Effector memory CD8-positive, alpha-beta T cell (primary cell): ENCODE data around the gene CDK14.

Experiments used
- ATAC-seq: fragments of 150-1000 bp; cut with Tn5 transposase; replicated peaks from 2 replicates; pipeline ENCODE4 v1.10.0; 2021; ENCODE audit warnings: mild to moderate bottlenecking, moderate library complexity
- DNase-seq, 3 experiments: peaks; one replicate each; pipeline ENCODE4 v3.0.0; 2021
- H3K27ac Mint-ChIP-seq, 2 donors: one replicate each; pipeline ENCODE4 v1.8.0; 2022; ENCODE audit warnings: mild to moderate bottlenecking in 2 of 2, mixed read lengths in 2 of 2, moderate library complexity in 2 of 2
- H3K27me3 Mint-ChIP-seq, 2 donors: one replicate each; pipeline ENCODE4 v1.8.0; 2022; ENCODE audit warnings: mixed read lengths in 2 of 2
- H3K36me3 Mint-ChIP-seq: one replicate; pipeline ENCODE4 v1.8.0; 2022; ENCODE audit warnings: mild to moderate bottlenecking, moderate library complexity, mixed read lengths; ENCODE audit not compliant: insufficient read depth
- H3K4me1 Mint-ChIP-seq, 2 donors: one replicate each; pipeline ENCODE4 v1.8.0; 2022; ENCODE audit warnings: low read depth in 2 of 2, mixed read lengths in 2 of 2
- H3K4me3 Mint-ChIP-seq, 2 donors: one replicate each; pipeline ENCODE4 v1.8.0; 2022; ENCODE audit warnings: mild to moderate bottlenecking in 2 of 2, mixed read lengths in 2 of 2, moderate library complexity in 2 of 2
- H3K9me3 Mint-ChIP-seq, 2 donors: one replicate each; pipeline ENCODE4 v1.8.0; 2022; ENCODE audit warnings: mixed read lengths in 2 of 2

Gene CDK14

DNA sequence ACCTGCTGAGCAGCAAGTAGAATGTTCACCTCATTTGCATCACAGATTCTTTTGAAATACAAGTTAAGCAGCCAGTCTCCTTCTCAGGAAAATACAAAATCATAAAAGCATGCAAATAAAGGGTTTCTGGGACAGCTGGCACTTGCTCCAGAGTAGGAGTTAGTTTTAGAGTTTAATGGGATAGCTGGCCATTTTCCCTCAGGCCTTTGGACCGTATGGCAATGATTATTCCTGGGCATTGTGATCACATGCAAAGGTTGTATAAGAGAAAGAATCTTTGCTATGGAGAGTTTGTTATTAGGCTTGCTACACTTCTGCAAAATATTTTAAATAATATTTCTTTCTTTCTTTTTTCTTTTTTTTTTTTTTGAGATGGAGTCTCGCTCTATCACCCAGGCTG lies 240.8 kb downstream of the CDK14 start:
- Mint-ChIP-seq H3K4me3 (no peak overlapping the region), H3K27ac (no peak overlapping the region), H3K36me3 (no peaks in the 10 kb centered on the region), H3K27me3 (no peaks in the 10 kb centered on the region), H3K4me1 (no peaks in the 10 kb centered on the region), H3K9me3 (peaks cover 15 to 18% of the 10 kb centered on the region in 2 donors)
- no peak for DNase-seq
- ATAC-seq = no peak

DNA sequence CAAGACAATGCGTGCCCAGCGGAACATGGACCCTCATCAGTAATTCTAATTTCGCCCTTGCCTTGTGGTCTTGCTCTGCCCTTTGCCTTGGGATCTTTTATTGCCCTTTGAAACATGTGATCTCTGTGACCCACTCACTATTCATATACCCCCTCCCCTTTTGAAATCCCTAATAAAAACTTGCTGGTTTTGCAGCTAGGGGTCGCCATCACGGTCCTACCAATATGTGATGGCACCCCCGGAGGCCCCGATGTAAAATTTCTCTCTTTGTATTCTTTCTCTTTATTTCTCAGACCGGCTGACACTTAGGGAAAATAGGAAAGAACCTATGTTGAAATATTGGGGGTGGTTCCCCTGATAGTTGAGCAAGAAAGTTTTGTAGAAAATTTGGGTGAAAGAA lies 242.7 kb downstream of the CDK14 start:
- Mint-ChIP-seq H3K36me3 (no peaks in the 10 kb centered on the region), H3K4me1 (no peaks in the 10 kb centered on the region), H3K27ac (no peak overlapping the region), H3K27me3 (no peaks in the 10 kb centered on the region), H3K9me3 (peaks cover 15 to 17% of the 10 kb centered on the region in 2 donors), H3K4me3 (no peak overlapping the region)
- DNase-seq (no peak), ATAC-seq (no peak)

DNA sequence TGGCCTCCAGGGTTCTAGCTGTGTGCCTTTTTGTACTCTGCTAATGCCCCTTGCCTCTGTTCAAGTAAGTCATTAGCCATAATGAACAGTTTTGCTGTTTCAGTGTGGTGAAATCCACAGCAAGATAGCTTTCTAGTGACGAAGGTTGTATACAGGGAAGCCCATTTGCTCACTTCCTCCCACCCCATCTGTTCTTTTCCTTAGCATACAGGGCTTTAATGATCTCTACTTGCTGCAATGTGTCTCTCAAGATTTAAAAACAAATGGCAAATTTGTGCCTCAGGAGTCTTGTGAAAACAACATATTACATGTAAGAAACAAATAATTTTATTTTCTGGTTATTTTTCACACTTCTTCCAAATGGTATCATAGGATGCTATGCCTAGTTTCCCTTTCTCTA lies 243.2 kb downstream of the CDK14 start:
- Mint-ChIP-seq H3K36me3 (no peaks in the 10 kb centered on the region), H3K9me3 (peaks cover 11 to 15% of the 10 kb centered on the region in 2 donors), H3K4me3 (no peak overlapping the region), H3K27me3 (no peaks in the 10 kb centered on the region), H3K27ac (no peak overlapping the region), H3K4me1 (no peaks in the 10 kb centered on the region)
- DNase-seq = no peak
- no peak for ATAC-seq

DNA sequence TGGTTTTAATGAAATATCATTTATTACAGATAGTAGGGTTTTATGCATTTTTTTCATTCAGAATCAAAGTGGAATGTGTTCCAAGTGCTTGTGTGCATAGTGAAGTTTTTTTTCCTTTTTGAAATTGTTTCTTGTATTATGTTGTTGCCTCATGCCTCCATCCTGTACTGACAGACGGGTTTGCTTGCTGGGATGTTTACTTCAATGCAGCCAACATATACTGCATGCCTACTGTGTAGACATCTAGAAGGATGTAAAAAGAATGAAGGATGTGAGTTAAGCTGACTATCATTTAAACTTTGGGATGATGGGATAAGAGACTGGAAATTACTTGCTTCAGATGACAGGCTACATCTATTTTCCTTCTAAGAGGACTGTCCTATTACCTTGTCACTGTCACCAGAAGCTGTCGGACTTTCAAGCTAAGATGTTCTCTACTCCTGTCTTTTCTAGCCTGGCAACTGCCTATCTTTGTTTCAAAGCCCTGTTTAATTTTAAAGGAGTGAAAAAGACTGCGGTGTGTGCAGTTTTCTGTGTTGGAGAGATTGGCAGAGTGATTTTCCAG lies 243.7 kb downstream of the CDK14 start:
- Mint-ChIP-seq H3K4me3 (no peak overlapping the region), H3K27me3 (no peaks in the 10 kb centered on the region), H3K27ac (no peak overlapping the region), H3K4me1 (no peaks in the 10 kb centered on the region), H3K9me3 (peaks cover 6 to 12% of the 10 kb centered on the region in 2 donors), H3K36me3 (no peaks in the 10 kb centered on the region)
- no peak for DNase-seq
- ATAC-seq = no peak

DNA sequence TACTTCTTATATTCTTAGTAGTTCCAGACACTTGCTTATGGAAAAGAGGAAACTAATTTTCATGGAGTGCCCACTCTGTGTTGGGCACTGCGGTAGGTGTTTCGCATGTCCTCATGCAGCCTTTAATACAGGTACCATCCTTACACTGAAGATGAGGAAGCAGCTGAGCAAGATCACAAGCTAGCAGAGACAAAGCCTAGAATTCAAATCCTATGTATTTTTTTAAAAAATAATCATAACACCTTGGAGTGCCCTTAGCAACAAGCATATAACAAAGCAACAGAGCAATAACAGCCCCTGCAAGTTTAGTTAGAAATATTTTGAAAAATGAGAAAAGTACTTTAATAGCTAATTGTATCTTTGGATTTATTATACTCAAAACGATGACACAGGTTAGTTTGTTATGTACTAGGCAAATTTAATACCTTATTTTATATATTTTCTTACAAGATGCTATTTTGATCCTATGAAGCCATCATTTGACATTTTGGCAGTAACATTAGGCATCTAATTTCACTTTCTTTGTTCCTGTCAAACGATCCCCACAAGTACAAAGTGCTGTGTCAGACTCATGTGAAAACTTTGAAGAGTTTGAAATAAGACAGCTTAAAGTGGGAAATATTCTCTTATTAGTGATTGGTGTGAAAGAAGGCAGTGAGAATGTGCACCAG lies 245.8 kb downstream of the CDK14 start:
- H3K27me3 Mint-ChIP-seq = no peaks in the 10 kb centered on the region

DNA sequence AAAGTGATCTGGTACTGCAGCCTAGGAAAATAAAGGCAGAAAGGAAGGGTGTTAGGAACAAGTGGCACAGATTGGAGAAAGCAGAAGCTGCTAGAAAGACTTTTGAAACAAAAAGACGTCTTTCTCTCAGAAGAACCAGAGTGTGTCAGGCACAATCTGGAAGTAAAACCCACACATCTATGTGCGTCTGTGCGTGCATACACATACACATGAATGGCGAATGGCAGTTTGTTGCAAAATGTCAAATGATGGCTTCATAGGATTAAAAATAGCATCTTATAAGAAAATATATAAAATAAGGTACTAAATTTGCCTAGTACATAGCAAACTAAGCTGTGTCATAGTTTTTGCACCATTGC lies 246.3 kb downstream of the CDK14 start:
- Mint-ChIP-seq H3K4me1 (no peaks in the 10 kb centered on the region), H3K27ac (no peak overlapping the region), H3K4me3 (no peak overlapping the region), H3K9me3 (peaks cover 8% of the 10 kb centered on the region in 2 donors), H3K36me3 (no peaks in the 10 kb centered on the region), H3K27me3 (no peaks in the 10 kb centered on the region)
- DNase-seq = no peak
- ATAC-seq = no peak

More for the DNA sequence above, 245.8 kb downstream of the CDK14 start:
- peaks cover 8% of the 10 kb centered on the region in 2 donors for H3K9me3 Mint-ChIP-seq
- no peaks in the 10 kb centered on the region for H3K4me1 Mint-ChIP-seq
- DNase-seq (no peak), ATAC-seq (no peak)
- H3K27ac Mint-ChIP-seq = no peak overlapping the region
- H3K4me3 Mint-ChIP-seq = no peak overlapping the region
- no peaks in the 10 kb centered on the region for H3K36me3 Mint-ChIP-seq

DNA sequence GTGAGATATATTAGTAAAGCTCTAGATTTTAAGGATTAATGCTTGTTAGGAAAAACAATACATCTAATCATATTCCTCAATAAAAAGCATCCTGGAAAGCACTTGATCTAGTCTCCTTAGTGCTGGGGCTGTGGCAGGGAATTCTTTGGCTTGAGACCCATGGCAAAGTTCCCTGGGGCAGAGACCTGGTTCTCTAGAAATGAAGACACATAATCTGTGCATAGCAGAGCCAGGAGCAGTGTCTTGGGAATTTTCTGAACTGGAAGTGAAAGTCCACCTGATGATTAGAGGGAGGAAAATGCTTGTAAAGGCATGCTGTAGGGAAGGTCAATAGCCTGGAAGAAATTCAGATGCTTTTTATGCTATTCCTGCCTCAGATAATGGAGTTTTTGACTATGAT lies 247.4 kb downstream of the CDK14 start:
- peaks cover 8 to 10% of the 10 kb centered on the region in 2 donors for H3K9me3 Mint-ChIP-seq
- no peaks in the 10 kb centered on the region for H3K27me3 Mint-ChIP-seq
- H3K27ac Mint-ChIP-seq = no peak overlapping the region
- H3K4me3 Mint-ChIP-seq = no peak overlapping the region
- no peaks in the 10 kb centered on the region for H3K4me1 Mint-ChIP-seq
- DNase-seq = no peak
- no peaks in the 10 kb centered on the region for H3K36me3 Mint-ChIP-seq
- ATAC-seq = no peak

DNA sequence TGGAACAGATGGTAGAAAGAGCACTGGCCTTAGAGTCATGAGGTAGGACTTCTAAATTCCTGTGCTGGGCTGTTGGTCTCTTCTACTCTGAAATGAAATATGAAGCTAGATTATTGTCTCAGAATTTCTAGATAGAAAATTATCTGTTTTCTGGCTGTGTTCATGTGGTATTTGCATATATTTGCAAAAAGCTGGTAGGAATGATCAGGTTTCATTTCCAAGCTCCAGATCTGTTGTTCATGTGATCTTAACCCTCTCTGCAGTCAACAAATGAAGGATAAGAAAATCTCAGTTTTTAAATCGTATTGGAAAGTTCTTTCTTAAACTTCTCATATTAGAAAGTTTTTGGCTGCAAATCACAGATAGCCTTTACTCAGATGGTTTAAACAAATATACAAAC lies 248.3 kb downstream of the CDK14 start:
- Mint-ChIP-seq H3K4me3 (no peak overlapping the region), H3K27me3 (no peaks in the 10 kb centered on the region), H3K4me1 (no peaks in the 10 kb centered on the region), H3K27ac (no peak overlapping the region), H3K36me3 (no peaks in the 10 kb centered on the region), H3K9me3 (peaks cover 7 to 8% of the 10 kb centered on the region in 2 donors)
- no peak for DNase-seq
- ATAC-seq = no peak

DNA sequence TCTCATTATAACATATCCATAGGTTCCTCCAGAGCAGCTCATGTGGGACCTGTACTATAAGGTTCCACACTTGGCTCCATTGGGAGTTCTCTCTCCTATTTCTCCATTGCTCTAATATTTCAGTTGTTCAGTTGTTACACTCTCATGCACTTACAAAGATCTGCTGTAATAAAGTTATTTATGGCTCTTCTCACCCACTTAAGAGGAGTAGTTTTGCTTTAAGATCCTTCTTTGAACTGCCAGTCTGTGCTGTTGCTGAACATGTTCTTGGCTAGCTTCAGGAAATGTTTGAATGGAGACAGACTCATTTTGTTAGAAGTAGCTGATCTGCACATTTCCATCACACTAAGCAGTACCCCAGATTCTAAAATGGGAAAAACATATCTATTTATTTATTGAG lies 250.1 kb downstream of the CDK14 start:
- no peak for ATAC-seq
- Mint-ChIP-seq H3K4me1 (no peaks in the 10 kb centered on the region), H3K9me3 (peaks cover 7 to 8% of the 10 kb centered on the region in 2 donors), H3K4me3 (no peak overlapping the region), H3K27me3 (no peaks in the 10 kb centered on the region), H3K36me3 (no peaks in the 10 kb centered on the region), H3K27ac (no peak overlapping the region)
- DNase-seq = no peak

DNA sequence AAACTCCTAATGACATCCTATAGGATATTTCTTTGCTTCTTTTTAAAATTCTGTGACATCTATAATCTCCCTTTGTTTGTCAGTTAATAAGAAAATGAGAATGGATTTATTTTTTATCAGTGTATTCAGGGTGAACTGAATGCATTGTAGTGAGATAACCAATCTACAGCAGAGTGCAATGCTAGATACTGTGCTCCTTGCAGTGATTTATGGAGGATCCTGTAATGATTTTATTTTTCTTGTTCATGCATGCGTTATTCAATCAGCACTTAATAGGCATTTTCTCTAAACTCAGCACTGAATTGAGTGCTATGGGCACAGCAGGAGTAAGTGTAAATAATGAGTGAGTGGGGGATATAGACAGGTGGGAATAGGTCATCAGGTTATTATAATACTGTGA lies 253.9 kb downstream of the CDK14 start:
- Mint-ChIP-seq H3K9me3 (peaks cover 5 to 8% of the 10 kb centered on the region in 2 donors), H3K27ac (no peak overlapping the region), H3K27me3 (no peaks in the 10 kb centered on the region), H3K4me3 (no peak overlapping the region), H3K4me1 (no peaks in the 10 kb centered on the region), H3K36me3 (no peaks in the 10 kb centered on the region)
- no peak for ATAC-seq
- DNase-seq = no peak

DNA sequence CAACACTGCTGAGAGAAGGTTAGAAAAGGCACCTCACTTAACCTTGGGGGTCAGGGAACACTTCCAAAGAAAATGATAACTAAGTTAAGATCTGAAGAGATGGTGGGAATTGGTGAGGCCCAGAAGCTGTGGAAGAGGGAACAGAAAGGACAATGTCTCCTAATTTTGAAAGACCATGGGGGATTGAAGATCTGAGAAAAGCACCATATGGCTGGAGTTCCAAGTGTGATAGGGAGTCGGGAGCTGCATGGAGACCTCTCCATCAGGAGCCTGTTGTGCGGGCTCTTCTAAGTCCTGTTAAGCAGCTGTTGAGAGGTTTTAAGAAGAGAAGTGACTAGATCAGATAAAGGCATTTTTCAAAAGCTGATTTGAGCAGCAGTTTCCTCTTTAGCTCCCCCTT lies 254.3 kb downstream of the CDK14 start:
- no peaks in the 10 kb centered on the region for H3K27me3 Mint-ChIP-seq
- no peaks in the 10 kb centered on the region for H3K36me3 Mint-ChIP-seq
- DNase-seq (no peak), ATAC-seq (no peak)
- peaks cover 5 to 8% of the 10 kb centered on the region in 2 donors for H3K9me3 Mint-ChIP-seq
- no peak overlapping the region for H3K27ac Mint-ChIP-seq
- no peak overlapping the region for H3K4me3 Mint-ChIP-seq
- no peaks in the 10 kb centered on the region for H3K4me1 Mint-ChIP-seq

DNA sequence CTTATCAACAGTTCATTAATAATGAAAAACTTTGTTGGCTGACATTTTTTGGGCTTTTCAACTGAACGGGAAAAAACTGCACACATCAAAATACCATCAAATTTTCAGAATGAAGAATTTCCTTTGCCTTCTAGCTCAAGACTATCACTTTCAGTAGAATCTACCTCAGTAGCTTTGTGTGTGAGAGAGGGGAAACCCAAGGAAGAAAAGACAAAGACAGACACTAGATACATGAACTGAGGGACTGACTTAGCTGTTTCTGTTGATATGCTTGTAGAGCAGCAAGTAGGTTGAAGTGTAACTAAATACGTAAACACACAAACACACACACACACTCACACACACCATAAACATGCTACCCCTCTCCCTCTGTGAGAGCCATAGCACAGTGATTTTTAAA lies 257.1 kb downstream of the CDK14 start:
- DNase-seq (no peak), ATAC-seq (no peak)
- Mint-ChIP-seq H3K27ac (no peak overlapping the region), H3K9me3 (peaks cover 0 to 11% of the 10 kb centered on the region in 2 donors), H3K27me3 (no peaks in the 10 kb centered on the region), H3K4me1 (no peaks in the 10 kb centered on the region), H3K36me3 (no peaks in the 10 kb centered on the region), H3K4me3 (no peak overlapping the region)

DNA sequence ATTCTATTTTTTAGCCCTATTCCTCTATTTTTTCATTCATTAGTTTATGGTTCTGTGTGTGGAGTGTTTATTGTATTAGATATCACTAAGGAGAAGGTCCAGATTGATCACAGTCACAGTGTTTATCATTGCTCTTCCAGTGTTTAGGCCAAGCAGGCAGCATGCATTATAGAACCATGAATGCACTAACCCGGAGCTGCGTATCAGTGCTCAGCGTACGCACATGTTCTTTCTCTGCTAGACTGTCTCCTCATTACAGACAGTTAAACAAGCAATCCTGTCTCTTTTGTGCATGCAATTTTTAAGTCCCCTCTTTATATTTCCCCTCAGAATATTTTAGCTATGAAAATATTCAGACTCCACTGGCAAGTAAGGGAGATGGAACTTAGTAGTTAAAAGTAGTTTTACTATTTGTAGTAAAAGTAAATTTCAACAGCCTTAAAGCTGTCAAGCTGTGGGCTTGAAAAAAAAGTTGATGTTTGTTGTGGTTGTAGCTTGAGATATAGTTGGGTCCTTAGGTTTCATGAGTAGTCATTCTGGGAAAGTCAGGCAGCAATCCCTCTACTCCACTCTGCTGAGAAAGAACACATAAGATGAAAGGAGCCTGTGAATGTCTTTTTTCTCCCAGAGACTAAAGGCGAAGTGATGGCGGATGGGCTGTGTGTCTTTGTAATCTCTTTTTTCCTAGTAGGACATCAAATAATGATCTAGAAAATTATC lies 260.4 kb downstream of the CDK14 start:
- Mint-ChIP-seq H3K9me3 (peaks cover 0 to 11% of the 10 kb centered on the region in 2 donors), H3K27me3 (no peaks in the 10 kb centered on the region), H3K4me3 (no peak overlapping the region), H3K4me1 (no peaks in the 10 kb centered on the region), H3K36me3 (no peaks in the 10 kb centered on the region), H3K27ac (no peak overlapping the region)
- no peak for ATAC-seq
- DNase-seq = no peak

DNA sequence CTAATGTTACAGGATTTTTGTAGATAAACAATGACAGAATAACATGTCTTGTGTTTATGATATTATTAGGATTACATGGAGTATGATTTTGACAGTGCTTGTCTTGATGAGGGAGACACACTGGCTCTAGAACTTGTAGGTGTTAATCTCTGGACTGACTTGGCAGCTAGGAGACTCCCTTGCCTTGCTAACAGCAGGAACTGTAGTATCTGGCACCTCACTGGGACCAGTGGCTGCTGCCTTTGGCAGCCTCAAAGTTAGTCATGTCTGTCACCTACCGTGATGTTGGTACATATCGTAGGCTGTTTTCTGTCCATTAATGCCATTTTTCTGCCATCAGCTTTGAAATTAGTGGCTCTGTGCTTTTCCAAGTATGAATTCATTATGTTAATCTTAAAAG lies 261.5 kb downstream of the CDK14 start:
- H3K27ac Mint-ChIP-seq = no peak overlapping the region
- peaks cover 0 to 11% of the 10 kb centered on the region in 2 donors for H3K9me3 Mint-ChIP-seq
- H3K36me3 Mint-ChIP-seq = no peaks in the 10 kb centered on the region
- no peak for ATAC-seq
- no peaks in the 10 kb centered on the region for H3K27me3 Mint-ChIP-seq
- no peak overlapping the region for H3K4me3 Mint-ChIP-seq
- no peak for DNase-seq
- no peaks in the 10 kb centered on the region for H3K4me1 Mint-ChIP-seq
